Retinal pigment epithelial cell (primary cell): ENCODE measurements around the gene FRY.

ENCODE experiments used
- DNase-seq: peaks from one replicate; pipeline ENCODE4 v3.0.0-alpha.2; 2010; ENCODE audit warnings: low read depth
- H3K4me3 ChIP-seq: 2 replicates; pipeline ENCODE4 v1.5.1; 2011; ENCODE audit warnings: mild to moderate bottlenecking, low read length, control low read depth, moderate library complexity
- TF ChIP-seq, protein P1 (sequence below): conservative IDR thresholded peaks from 2 replicates; pipeline ENCODE4 v1.5.1; 2011; ENCODE audit warnings: low read depth, low read length, control low read depth, inconsistent platforms

The FRY gene

DNA sequence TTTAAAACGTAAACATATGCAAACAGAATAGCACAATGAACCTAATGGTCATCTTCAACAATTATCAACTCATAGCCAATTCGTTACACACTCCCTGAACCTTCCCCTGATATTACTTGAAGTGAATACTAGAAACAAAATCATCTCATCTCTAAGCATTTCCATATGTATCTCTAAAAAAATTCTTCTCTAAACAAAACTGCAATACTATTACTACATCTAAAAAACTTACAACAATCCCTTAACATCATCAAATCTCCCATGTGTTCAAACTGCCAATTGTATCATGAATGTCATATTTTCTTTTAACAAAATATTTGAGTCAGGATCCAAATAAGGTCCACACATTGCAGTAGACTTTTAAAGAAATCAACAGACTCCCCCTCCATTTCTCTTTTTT is 61.4 kb downstream of the FRY start:
- no peak for DNase-seq
- no peak overlapping the region for H3K4me3 ChIP-seq
- TF ChIP-seq, protein P1, sequence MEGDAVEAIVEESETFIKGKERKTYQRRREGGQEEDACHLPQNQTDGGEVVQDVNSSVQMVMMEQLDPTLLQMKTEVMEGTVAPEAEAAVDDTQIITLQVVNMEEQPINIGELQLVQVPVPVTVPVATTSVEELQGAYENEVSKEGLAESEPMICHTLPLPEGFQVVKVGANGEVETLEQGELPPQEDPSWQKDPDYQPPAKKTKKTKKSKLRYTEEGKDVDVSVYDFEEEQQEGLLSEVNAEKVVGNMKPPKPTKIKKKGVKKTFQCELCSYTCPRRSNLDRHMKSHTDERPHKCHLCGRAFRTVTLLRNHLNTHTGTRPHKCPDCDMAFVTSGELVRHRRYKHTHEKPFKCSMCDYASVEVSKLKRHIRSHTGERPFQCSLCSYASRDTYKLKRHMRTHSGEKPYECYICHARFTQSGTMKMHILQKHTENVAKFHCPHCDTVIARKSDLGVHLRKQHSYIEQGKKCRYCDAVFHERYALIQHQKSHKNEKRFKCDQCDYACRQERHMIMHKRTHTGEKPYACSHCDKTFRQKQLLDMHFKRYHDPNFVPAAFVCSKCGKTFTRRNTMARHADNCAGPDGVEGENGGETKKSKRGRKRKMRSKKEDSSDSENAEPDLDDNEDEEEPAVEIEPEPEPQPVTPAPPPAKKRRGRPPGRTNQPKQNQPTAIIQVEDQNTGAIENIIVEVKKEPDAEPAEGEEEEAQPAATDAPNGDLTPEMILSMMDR = no peak

DNA sequence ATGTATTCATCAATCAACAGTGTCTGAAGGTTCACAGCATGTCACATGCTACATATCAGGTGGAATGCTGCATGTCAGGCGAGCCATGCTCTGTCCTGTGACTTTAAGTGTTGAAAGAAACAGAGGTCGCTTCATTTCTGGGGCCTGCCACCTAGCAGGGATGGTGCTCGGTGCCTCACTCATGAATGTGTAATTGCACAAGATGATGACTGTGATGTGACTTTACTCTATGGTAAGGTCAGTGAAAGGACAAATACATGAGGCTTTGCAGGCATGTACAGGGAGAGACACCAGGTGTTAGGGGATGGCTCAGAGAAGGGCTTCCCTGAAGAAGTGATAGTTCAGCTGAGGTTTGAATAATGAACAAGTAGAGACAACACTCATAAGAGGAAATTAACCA is 66.7 kb downstream of the FRY start:
- no peak overlapping the region for H3K4me3 ChIP-seq
- DNase-seq = no peak
- TF ChIP-seq, protein P1 = no peak

DNA sequence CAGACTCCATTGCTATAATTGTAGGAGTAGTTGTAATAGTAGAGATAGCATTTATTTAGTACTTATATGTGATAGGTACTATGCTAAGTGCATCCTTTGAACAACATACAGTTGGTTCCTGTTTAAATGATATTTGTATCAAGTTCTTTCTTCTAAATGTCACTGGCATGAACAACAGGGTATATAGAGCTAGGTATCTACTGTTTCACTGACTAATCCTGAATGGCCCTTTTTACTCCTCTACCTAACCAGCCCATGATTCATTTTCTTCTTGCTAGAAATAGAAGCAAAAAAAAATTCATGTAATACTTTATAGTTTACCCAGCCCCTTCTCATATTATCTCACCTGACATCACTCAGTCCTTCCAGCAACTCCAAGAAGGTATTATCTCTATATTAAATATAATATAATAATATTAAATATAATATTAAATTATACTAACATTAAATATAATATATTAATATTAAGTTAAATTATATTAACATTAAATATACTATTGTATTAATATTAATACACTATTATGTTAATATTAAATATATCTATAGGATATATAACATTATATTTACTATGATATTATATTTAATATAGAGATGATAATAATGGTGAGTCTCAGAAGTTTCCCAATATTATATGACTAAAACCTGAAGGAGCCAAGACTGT is 74.2 kb downstream of the FRY start:
- no peak for DNase-seq
- no peak overlapping the region for H3K4me3 ChIP-seq
- TF ChIP-seq, protein P1 = no peak

DNA sequence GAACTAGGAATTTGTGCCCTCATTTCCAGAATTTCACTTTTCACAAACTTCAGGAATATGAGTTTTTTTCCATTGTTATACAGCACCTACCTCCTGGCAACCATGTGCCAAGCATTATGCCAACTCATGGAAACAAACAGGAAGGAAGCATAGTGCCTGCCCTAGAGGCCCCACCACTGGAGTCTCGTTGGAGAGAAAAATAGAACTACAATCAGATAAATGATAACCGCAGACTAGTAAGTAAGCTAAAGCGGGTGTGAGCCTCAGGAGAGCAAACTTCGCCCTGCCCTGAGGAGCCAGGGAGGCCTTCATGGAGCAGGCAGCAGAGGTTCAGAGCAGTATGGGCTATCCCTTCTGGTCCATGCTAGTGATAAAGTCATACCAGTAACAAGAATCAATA is 75.9 kb downstream of the FRY start:
- no peak overlapping the region for H3K4me3 ChIP-seq
- TF ChIP-seq, protein P1 = no peak
- DNase-seq = no peak

DNA sequence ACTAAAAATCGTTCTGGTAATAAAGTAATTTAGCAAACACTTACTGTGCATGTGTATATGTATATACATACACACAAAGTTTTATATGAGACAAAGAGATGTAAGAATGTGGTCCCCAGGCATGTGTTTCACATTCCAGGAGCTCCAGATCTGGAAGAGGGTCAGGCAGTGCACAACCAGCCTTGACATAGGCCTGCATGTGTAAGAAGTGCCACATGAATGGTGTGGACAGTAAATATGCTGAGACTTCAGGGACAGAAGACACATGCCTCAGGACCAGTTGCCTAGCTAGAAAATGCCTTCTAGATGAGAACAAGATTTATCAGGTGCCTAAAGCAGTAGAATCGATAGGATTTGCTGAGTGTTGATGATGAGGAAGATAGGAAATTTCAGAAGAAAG is 76.4 kb downstream of the FRY start:
- no peak for DNase-seq
- no peak overlapping the region for H3K4me3 ChIP-seq
- TF ChIP-seq, protein P1 = no peak

DNA sequence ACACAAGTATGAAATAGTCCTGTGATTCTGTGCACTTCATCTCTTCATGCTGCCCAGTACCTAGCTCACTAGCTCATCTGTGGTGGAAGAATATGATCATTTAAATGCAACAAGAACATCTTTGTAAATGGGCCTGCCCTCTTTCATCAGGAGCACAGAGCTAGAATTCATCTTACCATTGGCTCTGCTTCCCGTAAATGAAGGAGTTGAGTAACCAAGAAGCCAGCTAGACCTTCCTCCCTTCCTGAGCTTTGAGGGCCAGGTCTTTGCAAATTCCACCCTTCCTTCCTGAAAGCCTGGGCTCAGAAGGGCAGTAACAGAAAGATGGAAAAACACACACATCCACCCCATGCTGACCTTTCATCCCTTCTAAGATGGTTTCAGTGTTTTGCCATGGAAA is 82.0 kb downstream of the FRY start:
- TF ChIP-seq, protein P1 = no peak
- H3K4me3 ChIP-seq = no peak overlapping the region
- DNase-seq = no peak

DNA sequence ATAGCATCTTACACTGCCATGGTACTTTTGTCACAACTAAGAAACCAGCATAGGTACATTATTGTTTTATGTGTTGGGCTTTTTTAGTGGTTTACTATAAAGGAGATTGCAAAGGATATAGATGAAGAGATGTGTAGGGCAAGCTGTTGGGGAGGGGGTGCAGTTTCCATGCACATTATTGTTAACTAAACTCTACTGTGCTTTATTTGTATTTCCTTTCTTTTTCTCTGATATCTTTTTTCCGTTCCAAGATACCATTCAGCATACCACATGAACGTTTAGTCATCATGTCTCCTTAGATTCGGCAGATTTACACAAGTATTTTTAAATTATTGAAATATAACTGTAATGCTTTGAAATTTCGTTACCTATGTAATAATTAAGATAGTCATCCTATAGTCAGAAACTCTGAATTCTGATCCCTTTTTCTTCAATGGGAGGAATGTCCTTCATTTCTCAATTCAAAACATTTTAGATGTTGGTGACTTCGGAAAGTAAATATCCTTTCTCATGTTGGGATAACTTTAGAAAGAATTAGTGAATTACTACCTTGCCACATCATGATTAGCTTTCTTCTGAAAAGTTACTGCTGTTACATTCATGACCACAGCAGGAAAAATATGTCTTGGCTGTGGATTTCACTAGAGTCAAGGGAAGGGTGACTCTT is 82.8 kb downstream of the FRY start:
- no peak overlapping the region for H3K4me3 ChIP-seq
- TF ChIP-seq, protein P1 = no peak
- DNase-seq = no peak
